DND-41 (cell line): Measurements from ENCODE around the gene RNASEH2A.

ENCODE experiments used
- ATAC-seq: fragments of 200-7000 bp; cut with Tn5 transposase; 3 replicates; pipeline ENCODE4 v1.9.1; 2021; ENCODE audit warnings: low read depth; ENCODE audit not compliant: insufficient read depth
- DNase-seq: peaks from one replicate; pipeline ENCODE4 v3.0.0-alpha.2; 2020
- H2AFZ ChIP-seq: 2 replicates; pipeline ENCODE4 v1.6.0; 2012; ENCODE audit warnings: low read depth, low read length
- H3K27ac ChIP-seq: 2 replicates; pipeline ENCODE4 v1.5.1; 2012; ENCODE audit warnings: low read length, inconsistent platforms
- H3K27me3 ChIP-seq: fragments of 200-600 bp; sonication (generic); 2 replicates; pipeline ENCODE4 v1.6.0; 2012; ENCODE audit warnings: low read length, mild to moderate bottlenecking, inconsistent platforms; ENCODE audit not compliant: insufficient read depth, poor library complexity
- H3K36me3 ChIP-seq: 2 replicates; pipeline ENCODE4 v1.5.1; 2012; ENCODE audit warnings: low read length, inconsistent platforms; ENCODE audit not compliant: insufficient read depth
- H3K4me1 ChIP-seq: 2 replicates; pipeline ENCODE4 v1.5.1; 2012; ENCODE audit warnings: mild to moderate bottlenecking, low read length; ENCODE audit not compliant: insufficient read depth
- H3K4me2 ChIP-seq: 2 replicates; pipeline ENCODE4 v1.6.0; 2012; ENCODE audit warnings: mild to moderate bottlenecking, moderate library complexity, low read length, inconsistent platforms; ENCODE audit not compliant: insufficient read depth
- H3K4me3 ChIP-seq, 2 experiments: fragments of 200-600 bp in 1 of 2; shearing (Covaris generic) in 1 of 2; 2 replicates each; pipeline ENCODE4 v1.5.1; 2012 to 2016; ENCODE audit warnings: inconsistent platforms in 2 of 2, low read length in 2 of 2, mild to moderate bottlenecking in 2 of 2, low read depth in 1 of 2, moderate library complexity in 1 of 2
- H3K79me2 ChIP-seq: 2 replicates; pipeline ENCODE4 v1.6.0; 2012; ENCODE audit warnings: low read length, inconsistent platforms; ENCODE audit not compliant: insufficient read depth
- H3K9ac ChIP-seq: 2 replicates; pipeline ENCODE4 v1.6.0; 2012; ENCODE audit warnings: low read depth, mild to moderate bottlenecking, inconsistent platforms, low read length, moderate library complexity
- H3K9me3 ChIP-seq: 2 replicates; pipeline ENCODE4 v1.5.1; 2012; ENCODE audit warnings: low read length, moderate library complexity, mild to moderate bottlenecking, inconsistent platforms; ENCODE audit not compliant: insufficient read depth, severe bottlenecking
- H4K20me1 ChIP-seq: 2 replicates; pipeline ENCODE4 v1.6.0; 2012; ENCODE audit warnings: low read length; ENCODE audit not compliant: insufficient read depth
- EZH2 ChIP-seq: IDR thresholded peaks from 3 replicates; pipeline ENCODE4 v1.6.1; 2012; ENCODE audit warnings: borderline replicate concordance, low read depth, mild to moderate bottlenecking, moderate library complexity, low read length, inconsistent platforms; ENCODE audit not compliant: severe bottlenecking
- TF ChIP-seq, protein P1 (sequence below): IDR thresholded peaks from 2 replicates; pipeline ENCODE4 v1.5.1; 2012; ENCODE audit warnings: borderline replicate concordance, low read length, moderate library complexity, mild to moderate bottlenecking; ENCODE audit not compliant: poor library complexity, severe bottlenecking; ENCODE audit errors: extremely low read depth

The RNASEH2A gene

DNA sequence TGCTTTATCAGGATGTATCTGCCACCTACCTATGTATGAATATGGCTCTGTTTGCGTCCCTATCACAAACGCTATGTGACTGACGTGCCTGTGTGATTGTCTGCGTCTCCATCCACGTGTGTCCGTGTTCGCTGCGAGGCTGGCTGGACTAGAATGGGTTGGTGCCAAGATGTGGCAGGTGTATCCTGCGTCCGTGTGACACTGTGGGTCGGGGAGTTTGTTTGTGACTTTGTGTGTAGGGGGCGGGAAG, 24.3 kb upstream of the RNASEH2A start:
- H4K20me1 ChIP-seq: no peaks in the 10 kb centered on the region; the same call in 1 of the 2 replicates
- H3K9me3 ChIP-seq: no peaks in the 10 kb centered on the region
- no peak for TF ChIP-seq EZH2
- TF ChIP-seq, protein P1, sequence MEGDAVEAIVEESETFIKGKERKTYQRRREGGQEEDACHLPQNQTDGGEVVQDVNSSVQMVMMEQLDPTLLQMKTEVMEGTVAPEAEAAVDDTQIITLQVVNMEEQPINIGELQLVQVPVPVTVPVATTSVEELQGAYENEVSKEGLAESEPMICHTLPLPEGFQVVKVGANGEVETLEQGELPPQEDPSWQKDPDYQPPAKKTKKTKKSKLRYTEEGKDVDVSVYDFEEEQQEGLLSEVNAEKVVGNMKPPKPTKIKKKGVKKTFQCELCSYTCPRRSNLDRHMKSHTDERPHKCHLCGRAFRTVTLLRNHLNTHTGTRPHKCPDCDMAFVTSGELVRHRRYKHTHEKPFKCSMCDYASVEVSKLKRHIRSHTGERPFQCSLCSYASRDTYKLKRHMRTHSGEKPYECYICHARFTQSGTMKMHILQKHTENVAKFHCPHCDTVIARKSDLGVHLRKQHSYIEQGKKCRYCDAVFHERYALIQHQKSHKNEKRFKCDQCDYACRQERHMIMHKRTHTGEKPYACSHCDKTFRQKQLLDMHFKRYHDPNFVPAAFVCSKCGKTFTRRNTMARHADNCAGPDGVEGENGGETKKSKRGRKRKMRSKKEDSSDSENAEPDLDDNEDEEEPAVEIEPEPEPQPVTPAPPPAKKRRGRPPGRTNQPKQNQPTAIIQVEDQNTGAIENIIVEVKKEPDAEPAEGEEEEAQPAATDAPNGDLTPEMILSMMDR: no peak
- H3K36me3 ChIP-seq: no peaks in the 10 kb centered on the region
- ATAC-seq (no peak), DNase-seq (no peak)
- peaks cover 73% of the 10 kb centered on the region for H3K4me1 ChIP-seq
- peak overlapping the region; percentile 65 for H2AFZ ChIP-seq
- H3K4me3 ChIP-seq: peak overlapping the region; percentile 31 to 77; a peak in 3 of 4 replicates
- no peaks in the 10 kb centered on the region for H3K27me3 ChIP-seq
- H3K27ac ChIP-seq: peak overlapping the region; percentile 76
- peak overlapping the region; percentile 84 for H3K9ac ChIP-seq
- peak overlapping the region; percentile 97 for H3K4me2 ChIP-seq
- no peaks in the 10 kb centered on the region for H3K79me2 ChIP-seq

DNA sequence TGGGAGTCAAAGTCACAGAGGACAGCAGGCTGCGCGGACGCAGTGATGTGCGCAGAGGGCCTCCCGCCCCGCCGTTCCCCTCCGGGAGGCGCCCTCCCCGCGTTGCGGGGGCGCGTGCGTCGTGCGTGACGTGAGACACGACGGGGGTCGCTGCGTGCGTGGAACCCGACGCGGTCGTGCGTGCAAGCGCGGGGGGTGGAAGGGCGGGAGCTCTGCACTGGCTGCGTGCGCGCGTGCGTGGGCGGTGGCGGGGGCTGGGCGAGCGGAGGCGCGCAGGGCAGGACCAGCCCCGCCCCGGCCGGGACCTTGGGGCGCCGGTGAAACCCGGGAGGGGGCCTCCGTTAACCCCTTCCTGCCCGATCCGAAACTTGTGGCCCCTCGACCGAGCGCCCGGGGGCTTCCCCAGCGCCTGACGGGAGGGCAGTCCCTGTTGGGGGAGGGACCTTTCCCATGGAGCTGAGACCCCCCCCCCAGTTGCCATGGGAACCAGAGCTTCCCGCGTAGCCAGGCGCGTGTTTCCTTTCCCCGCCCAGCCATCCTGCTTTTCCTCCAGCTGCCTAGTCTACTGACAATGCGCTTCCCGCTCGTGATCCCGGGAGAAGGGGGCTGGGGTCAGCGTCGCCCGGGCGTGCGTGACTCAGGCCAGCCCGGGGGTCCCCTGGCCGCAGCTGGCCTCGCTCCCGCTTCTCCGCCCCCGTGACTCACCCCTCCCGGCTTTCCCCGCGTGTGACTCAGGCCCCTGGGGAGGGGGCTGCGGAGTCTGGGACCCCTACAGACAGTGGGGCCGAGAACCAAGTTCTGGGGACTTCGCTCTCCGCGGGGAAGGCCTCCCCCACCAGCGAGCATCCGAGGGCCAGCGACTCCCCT, 23.7 kb upstream of the RNASEH2A start:
- H3K4me1 ChIP-seq: peaks cover 67% of the 10 kb centered on the region
- H2AFZ ChIP-seq: peak overlapping the region; percentile 65

DNA sequence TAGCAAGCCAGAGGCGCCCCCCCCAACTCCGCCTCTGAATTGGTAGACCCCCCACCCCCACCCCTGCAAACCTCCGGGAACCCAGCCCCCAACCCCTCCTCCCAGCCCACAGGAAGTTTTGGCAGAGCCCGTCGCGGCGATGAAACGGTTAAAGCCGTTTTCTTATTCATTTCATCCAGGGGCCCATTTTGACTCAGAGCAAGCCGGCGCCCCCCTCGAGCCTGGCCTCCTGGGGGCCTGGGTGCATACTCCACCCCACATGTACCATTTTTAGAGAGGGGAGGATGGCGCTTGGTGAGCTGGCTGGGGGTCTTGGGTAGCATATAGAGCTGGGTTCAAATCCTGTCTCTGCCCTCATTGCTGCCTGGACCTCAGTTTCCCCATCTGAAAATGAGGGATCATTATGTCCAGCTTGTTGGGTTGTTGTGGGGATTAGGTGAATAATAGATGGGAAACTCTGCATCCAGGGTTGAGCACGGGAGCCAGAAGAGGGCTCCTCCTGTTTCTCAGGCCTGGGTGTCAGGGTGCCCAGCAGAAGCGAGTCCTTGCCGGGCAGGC, 23.0 kb upstream of the RNASEH2A start:
- no peaks in the 10 kb centered on the region; the same call in 1 of the 2 replicates for H4K20me1 ChIP-seq
- no peaks in the 10 kb centered on the region for H3K9me3 ChIP-seq
- ATAC-seq (peak; percentile 46), DNase-seq (peak; percentile 86)
- no peaks in the 10 kb centered on the region for H3K79me2 ChIP-seq
- no peak overlapping the region for H2AFZ ChIP-seq
- H3K9ac ChIP-seq: peak overlapping the region; percentile 84
- H3K4me3 ChIP-seq: peak overlapping the region in 1 of 2 experiments; percentile 77; a peak in 3 of 4 replicates
- TF ChIP-seq, protein P1: no peak
- TF ChIP-seq EZH2: no peak
- peak overlapping the region; percentile 76 for H3K27ac ChIP-seq
- peaks cover 60% of the 10 kb centered on the region for H3K4me1 ChIP-seq
- H3K4me2 ChIP-seq: peak overlapping the region; percentile 97
- no peaks in the 10 kb centered on the region for H3K36me3 ChIP-seq
- H3K27me3 ChIP-seq: no peaks in the 10 kb centered on the region

More for the DNA sequence above, 23.7 kb upstream of the RNASEH2A start:
- H3K27me3 ChIP-seq: no peaks in the 10 kb centered on the region
- no peaks in the 10 kb centered on the region; the same call in 1 of the 2 replicates for H4K20me1 ChIP-seq
- H3K9me3 ChIP-seq: no peaks in the 10 kb centered on the region
- TF ChIP-seq, protein P1: peak; percentile 36
- TF ChIP-seq EZH2: no peak
- no peaks in the 10 kb centered on the region for H3K79me2 ChIP-seq
- ATAC-seq: peak; percentile 43
- H3K9ac ChIP-seq: peak overlapping the region; percentile 84
- peak overlapping the region; percentile 76 for H3K27ac ChIP-seq
- peak overlapping the region; percentile 97 for H3K4me2 ChIP-seq
- H3K36me3 ChIP-seq: no peaks in the 10 kb centered on the region
- peak; percentile 85 for DNase-seq
- H3K4me3 ChIP-seq: peak overlapping the region; percentile 31 to 77; a peak in 3 of 4 replicates
